HG02840 (cell line): Measurements from ENCODE around the gene SETD2.
A peak's percentile ranks its signal among the peaks of the same experiment; 100 is the strongest.
"Not testable (repeated sequence)": the region's sequence is repeated elsewhere in the genome, so short reads cannot be mapped to it uniquely, and the experiment has no call there.

Experiments
- ATAC-seq: cut with Tn5 transposase; IDR thresholded peaks from one replicate; pipeline ENCODE4 v1.9.1; 2021; ENCODE audit warnings: mild to moderate bottlenecking, moderate library complexity, moderate number of reproducible peaks; ENCODE audit not compliant: unreplicated experiment, low FRiP score

SETD2 gene

DNA sequence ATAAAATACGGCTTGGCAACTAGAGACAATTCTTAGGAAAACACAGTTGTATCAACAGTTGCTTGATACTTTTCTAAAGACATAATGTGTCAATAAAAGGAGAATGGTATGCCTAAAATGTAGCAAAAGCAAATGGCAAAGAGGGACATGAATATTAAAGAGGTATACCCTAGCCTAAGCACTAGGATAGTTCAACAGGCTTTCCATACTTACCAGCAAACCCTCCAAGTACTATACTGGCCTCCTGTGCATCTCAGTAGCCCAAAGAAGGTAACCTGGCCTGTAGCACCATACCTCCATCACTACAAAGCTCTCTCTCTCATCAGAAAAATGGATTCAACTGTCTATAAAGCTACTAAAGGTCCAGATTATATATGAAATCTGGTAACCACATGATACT lies 7.5 kb downstream of the SETD2 start:
- no peak for ATAC-seq

DNA sequence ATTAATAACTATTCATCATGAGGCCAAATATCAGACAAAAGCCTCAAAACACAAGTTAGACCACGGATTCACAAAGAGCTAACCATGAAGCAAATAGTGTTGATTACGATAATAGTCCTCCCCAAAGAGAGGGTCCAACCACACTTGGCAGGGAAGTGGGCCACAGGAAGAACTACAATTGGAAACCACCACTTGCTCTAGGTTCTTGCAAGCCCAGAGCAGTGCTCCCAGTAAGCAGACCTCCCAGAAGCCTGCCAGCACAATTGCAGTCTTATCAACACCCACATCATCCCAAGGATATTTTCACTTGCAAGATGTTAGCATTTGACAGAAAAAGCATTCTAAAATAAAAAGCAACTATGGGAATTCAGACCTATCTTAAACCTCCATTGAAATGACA lies 11.3 kb downstream of the SETD2 start:
- ATAC-seq, result no peak

DNA sequence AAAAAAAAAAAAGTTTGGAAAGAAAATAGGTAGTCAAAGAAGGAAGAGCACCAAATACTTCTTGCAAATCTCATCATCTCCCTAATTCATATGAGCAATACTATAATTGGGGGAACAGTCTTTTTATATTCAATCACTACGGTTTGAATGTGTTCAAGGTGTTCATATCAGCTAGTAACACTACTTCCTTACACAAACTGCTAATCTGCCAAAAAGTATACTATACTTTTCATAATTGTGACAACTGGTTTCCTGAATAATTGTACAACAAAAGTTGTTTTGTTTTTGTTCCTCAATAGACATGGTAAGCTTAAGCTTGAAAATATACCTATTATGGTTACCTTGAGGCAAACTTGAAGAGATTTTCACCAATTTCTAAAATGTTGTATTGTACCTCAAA lies 12.1 kb downstream of the SETD2 start:
- ATAC-seq, result no peak

- no peak for ATAC-seq
These were observed 14.5 kb downstream of the SETD2 start for GRCh38 chr3:47149339-47149933.

DNA sequence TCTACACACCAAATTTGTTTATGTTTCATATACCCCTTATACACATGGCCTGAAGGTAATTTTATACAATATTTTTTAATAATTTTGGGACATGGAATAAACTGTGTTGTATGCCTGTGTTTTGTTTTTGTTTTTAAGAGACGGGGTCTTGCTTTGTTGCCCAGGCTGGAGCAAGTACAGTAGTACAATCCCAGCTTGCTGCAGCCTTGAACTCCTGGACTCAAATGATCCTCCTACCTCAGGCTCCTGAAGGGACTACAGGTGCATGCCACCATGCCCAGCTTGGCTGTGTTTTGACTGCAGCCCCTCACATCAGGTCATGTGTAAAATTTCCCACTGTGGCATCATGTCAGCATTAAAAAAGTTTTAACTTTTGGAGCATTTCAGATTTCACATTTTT lies 18.6 kb downstream of the SETD2 start:
- ATAC-seq, result no peak

DNA sequence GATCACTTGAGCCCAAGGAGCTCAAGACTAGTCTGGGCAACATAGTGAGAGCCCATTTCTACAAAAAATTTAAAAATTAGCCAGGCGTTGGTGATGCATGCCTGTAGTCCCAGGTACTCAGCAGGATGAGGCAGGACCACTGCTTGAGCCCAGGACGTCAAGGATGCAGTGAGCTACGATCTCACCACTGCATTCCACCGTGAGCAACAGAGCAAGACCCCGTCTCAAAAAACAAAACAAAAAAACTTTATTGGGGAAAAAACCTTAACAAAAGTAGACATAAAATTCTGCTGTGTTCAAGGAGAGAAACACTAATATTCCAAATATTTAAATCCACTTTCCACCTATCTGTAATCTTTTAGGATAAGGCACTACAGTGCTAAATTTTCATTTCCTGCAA lies 20.8 kb downstream of the SETD2 start:
- ATAC-seq, result no peak

DNA sequence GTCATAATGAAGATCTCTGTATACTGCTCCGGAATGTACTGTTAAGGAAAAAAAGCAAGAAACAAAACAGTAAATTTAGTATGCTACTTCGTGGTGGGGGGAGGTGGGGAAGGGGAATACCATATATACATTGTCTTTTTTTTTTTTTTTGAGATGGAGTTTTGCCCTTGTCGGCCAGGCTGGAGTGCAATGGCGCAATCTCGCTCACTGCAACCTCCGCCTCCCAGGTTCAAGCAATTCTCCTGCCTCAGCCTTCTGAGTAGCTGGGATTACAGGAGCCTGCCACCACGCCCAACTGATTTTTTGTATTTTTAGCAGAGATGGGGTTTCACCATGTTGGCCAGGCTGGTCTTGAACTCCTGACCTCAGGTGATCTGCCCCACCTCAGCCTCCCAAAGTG lies 21.4 kb downstream of the SETD2 start:
- not testable (repeated sequence) for ATAC-seq

GRCh38 chr3:47140973-47141461 lies 22.9 kb downstream of the SETD2 start:
- ATAC-seq, result peak; percentile 86

GRCh38 chr3:47140553-47140952 lies 23.4 kb downstream of the SETD2 start:
- ATAC-seq, result not testable (repeated sequence)

- ATAC-seq, result no peak
These were observed 29.6 kb downstream of the SETD2 start for GRCh38 chr3:47134311-47134710.

DNA sequence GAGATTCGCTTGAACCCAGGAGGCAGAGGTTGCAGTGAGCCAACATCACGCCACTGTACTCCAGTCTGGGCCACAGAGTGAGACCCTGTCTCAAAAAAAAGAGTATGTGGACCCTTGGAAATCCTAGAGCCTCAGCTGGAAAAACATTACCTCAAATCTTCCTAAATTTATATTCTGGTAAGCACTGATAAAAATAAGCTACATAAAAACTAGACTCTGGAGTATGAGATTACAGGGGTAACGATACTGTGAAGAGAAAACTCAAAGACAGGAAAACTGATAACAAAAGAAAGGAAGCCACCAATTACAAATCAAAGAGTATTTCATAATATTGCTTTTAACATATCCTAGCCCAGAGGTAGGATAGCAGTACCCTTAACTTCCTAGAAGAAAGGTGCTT lies 30.3 kb downstream of the SETD2 start:
- no peak for ATAC-seq

DNA sequence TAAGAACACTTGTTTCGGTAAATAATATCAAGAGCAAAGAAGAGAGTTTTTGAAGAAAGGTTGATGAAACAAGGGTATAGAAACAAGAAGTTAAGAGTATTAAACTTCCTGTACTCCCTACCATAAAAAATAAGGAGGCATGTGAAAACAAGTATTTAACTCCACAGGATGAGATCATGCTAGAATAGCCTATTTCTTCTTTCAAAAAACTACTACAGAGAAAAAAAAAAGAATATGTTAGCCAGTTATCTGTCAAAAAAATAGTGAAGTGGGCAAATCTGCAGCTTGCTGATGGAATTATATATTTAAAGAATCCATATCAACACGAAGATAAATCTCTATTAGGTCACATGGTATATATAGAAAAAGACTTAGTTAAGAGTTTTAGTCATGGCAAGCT lies 33.4 kb downstream of the SETD2 start:
- no peak for ATAC-seq

DNA sequence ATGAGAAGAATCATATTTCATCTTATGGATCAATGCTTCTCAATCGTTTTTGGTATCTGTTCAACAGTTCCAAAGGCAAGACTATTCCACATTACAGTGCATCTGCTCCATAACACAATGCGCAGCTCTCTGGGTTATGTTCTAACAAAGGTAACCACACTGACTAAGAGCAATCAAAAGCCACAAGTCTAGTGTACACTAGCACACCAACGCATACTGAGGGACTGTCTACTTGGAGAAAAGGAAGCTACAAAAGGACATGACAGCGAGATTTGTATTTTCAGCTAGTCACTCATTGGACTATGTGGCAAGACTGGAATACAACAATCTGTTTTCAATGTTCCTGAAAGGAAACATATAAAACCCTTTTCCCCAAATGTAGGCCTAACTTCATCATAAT lies 35.8 kb downstream of the SETD2 start:
- no peak for ATAC-seq

GRCh38 chr3:47123857-47124256 lies 40.1 kb downstream of the SETD2 start:
- no peak for ATAC-seq

DNA sequence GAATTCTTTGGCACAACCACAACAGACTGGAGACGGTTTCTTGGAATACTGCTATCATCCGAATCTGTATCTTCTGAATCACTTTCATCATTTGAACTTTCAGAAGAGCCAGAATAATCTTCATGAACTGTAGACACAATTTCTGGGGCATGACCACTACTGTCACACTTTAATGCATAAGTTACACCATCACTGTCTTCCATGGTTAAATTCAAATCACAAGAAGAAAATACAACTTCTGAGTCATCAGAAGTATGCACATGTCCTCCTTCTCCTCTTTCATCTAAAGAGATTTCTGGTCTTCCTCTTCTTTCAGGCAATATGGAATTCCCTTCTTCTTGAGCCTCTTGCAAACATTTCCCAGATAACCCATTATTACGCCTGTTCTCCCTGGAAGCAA lies 42.5 kb downstream of the SETD2 start:
- no peak for ATAC-seq

DNA sequence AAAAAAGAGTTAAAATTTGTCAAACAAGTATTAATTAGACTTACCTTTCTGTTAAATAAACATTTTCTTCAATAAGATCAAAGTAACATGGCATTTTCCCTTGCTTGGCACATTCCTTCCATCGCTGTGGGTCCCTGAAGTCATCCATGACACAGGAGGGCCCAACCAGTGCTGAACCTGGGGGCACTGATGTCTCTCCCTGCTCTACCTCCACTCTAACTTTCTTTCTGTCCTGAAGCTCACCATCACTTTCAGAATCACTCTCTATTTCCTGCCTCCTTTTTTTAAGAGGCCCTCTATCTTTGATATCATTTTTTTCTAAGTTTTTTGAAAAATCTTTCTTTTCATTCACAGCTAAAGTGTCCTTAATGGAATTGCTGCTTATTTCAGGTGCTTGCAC lies 43.8 kb downstream of the SETD2 start:
- ATAC-seq, result no peak

- ATAC-seq, result not testable (repeated sequence)
These were observed 44.5 kb downstream of the SETD2 start for GRCh38 chr3:47119387-47119786.

DNA sequence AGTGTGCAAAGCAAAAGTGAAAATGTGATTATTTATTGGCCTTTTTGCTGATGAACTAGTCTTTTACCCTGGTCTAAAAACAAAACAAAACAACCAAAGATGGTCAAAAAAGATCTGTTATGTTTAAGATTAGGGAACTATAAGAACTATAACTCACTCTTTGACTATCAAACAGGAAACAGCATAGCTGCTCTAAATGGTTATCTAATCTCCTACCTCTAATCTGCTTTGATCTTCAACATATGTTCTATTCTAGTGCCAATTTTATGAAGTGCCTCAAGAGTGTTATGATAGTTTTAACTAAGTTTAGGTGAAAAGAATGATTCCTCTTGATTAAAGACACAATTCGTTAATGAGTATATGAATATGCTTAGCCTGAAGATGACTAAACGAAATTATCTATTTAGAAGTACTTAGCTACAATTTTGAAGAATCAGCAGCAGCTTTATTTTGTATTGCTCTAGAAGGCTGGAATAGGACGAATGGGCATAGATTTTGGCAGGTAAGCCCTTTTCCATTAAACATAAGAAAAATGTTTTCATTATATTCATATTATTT lies 46.0 kb downstream of the SETD2 start:
- ATAC-seq, result no peak

- ATAC-seq, result not testable (repeated sequence)
These were observed 48.4 kb downstream of the SETD2 start for GRCh38 chr3:47115524-47115923.

DNA sequence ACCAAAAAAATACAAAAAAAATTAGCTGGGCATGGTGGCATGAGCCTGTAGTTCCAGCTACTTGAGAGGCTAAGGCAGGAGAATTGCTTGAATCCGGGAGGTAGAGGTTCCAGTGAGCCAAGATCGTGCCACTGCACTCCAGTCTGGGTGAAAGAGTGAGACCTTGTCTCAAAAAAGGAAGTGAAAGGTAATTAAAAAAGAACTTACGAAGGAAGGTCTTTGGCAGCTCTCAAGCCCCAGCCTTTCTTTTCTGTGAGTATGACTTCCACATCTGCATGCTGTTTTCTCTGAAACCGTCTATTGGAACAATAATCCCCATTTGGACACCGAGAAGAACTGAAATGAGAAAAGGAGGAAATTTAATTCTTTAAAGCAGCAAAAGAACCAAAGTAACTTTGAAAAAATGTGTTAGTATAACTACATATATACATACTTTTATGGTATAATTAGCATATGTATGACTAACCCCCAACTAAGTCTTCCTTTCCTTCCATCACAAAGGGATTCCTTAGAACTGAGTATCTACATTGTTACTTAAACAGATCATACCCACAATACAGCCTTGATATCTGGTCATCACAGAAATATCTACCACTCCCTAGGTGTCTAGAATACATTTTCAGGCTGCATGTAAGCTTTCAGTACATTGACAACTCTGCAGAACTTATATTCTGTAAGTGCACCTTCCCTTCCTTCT lies 50.1 kb downstream of the SETD2 start:
- no peak for ATAC-seq

DNA sequence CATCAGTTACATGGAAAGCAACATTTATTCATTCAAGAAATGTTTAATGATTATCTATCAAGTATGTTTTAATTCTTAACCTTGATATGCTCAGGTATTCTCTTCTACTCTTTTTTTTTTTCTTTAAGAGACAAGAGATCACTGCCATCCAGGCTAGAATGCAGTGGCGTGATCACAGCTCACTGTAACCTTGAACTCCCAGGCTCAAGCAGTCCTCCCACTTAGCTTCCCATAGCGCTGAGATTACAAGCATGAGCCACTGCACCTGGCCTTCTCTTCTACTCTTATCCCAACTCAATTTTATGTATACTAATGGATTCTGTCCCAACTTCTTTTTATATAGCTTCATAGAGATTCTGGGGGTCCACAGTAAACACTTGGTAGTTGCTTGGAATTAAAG lies 50.9 kb downstream of the SETD2 start:
- ATAC-seq, result no peak

GRCh38 chr3:47109393-47109792 lies 54.5 kb downstream of the SETD2 start:
- ATAC-seq, result no peak
